DND-41 (cell line): ENCODE measurements around the gene FRAT1.

Source experiments
- ATAC-seq: fragments of 200-7000 bp; cut with Tn5 transposase; 3 replicates; pipeline ENCODE4 v1.9.1; 2021; ENCODE audit warnings: low read depth; ENCODE audit not compliant: insufficient read depth
- DNase-seq: peaks from one replicate; pipeline ENCODE4 v3.0.0-alpha.2; 2020
- H2AFZ ChIP-seq: 2 replicates; pipeline ENCODE4 v1.6.0; 2012; ENCODE audit warnings: low read depth, low read length
- H3K27ac ChIP-seq: 2 replicates; pipeline ENCODE4 v1.5.1; 2012; ENCODE audit warnings: low read length, inconsistent platforms
- H3K27me3 ChIP-seq: fragments of 200-600 bp; sonication (generic); 2 replicates; pipeline ENCODE4 v1.6.0; 2012; ENCODE audit warnings: low read length, mild to moderate bottlenecking, inconsistent platforms; ENCODE audit not compliant: insufficient read depth, poor library complexity
- H3K36me3 ChIP-seq: 2 replicates; pipeline ENCODE4 v1.5.1; 2012; ENCODE audit warnings: low read length, inconsistent platforms; ENCODE audit not compliant: insufficient read depth
- H3K4me1 ChIP-seq: 2 replicates; pipeline ENCODE4 v1.5.1; 2012; ENCODE audit warnings: mild to moderate bottlenecking, low read length; ENCODE audit not compliant: insufficient read depth
- H3K4me2 ChIP-seq: 2 replicates; pipeline ENCODE4 v1.6.0; 2012; ENCODE audit warnings: mild to moderate bottlenecking, moderate library complexity, low read length, inconsistent platforms; ENCODE audit not compliant: insufficient read depth
- H3K4me3 ChIP-seq, 2 experiments: fragments of 200-600 bp in 1 of 2; shearing (Covaris generic) in 1 of 2; 2 replicates each; pipeline ENCODE4 v1.5.1; 2012 to 2016; ENCODE audit warnings: inconsistent platforms in 2 of 2, low read length in 2 of 2, mild to moderate bottlenecking in 2 of 2, low read depth in 1 of 2, moderate library complexity in 1 of 2
- H3K79me2 ChIP-seq: 2 replicates; pipeline ENCODE4 v1.6.0; 2012; ENCODE audit warnings: low read length, inconsistent platforms; ENCODE audit not compliant: insufficient read depth
- H3K9ac ChIP-seq: 2 replicates; pipeline ENCODE4 v1.6.0; 2012; ENCODE audit warnings: low read depth, mild to moderate bottlenecking, inconsistent platforms, low read length, moderate library complexity
- H3K9me3 ChIP-seq: 2 replicates; pipeline ENCODE4 v1.5.1; 2012; ENCODE audit warnings: low read length, moderate library complexity, mild to moderate bottlenecking, inconsistent platforms; ENCODE audit not compliant: insufficient read depth, severe bottlenecking
- H4K20me1 ChIP-seq: 2 replicates; pipeline ENCODE4 v1.6.0; 2012; ENCODE audit warnings: low read length; ENCODE audit not compliant: insufficient read depth
- EZH2 ChIP-seq: IDR thresholded peaks from 3 replicates; pipeline ENCODE4 v1.6.1; 2012; ENCODE audit warnings: borderline replicate concordance, low read depth, mild to moderate bottlenecking, moderate library complexity, low read length, inconsistent platforms; ENCODE audit not compliant: severe bottlenecking
- TF ChIP-seq, protein P1 (sequence below): IDR thresholded peaks from 2 replicates; pipeline ENCODE4 v1.5.1; 2012; ENCODE audit warnings: borderline replicate concordance, low read length, moderate library complexity, mild to moderate bottlenecking; ENCODE audit not compliant: poor library complexity, severe bottlenecking; ENCODE audit errors: extremely low read depth

Gene FRAT1

DNA sequence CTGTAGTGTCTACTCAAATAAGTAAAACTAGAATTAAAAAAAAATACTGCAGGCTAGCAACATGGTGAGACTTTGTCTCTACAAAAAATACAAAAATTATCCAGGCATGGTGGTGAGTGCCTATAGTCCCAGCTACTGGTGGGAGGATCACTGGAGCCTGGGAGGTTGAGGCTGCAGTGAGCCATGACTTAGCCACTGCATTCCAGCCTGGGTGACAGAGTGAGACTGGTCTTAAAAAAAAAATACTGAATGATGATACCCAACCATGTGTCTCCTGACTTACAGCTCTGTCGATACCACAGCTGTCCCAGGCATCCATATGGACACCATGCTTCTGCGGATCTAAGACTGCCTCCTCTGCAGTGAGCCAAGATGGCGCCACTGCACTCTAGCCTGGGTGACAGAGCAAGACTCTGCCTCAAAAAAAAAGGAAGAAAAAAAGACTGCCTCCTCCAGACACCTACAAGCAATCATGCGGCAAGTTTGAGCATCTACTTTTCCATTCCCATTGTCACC lies 7.9 kb upstream of the FRAT1 start:
- Histone ChIP-seq H3K4me1 (no peaks in the 10 kb centered on the region), H3K9ac (no peak overlapping the region), H3K36me3 (no peaks in the 10 kb centered on the region), H3K4me2 (no peak overlapping the region), H2AFZ (no peak overlapping the region), H3K4me3 (no peak overlapping the region), H3K27ac (no peak overlapping the region), H4K20me1 (no peaks in the 10 kb centered on the region), H3K27me3 (peaks cover 3% of the 10 kb centered on the region), H3K9me3 (no peaks in the 10 kb centered on the region), H3K79me2 (no peaks in the 10 kb centered on the region)
- no peak for DNase-seq
- TF ChIP-seq EZH2 = no peak
- ATAC-seq = no peak

DNA sequence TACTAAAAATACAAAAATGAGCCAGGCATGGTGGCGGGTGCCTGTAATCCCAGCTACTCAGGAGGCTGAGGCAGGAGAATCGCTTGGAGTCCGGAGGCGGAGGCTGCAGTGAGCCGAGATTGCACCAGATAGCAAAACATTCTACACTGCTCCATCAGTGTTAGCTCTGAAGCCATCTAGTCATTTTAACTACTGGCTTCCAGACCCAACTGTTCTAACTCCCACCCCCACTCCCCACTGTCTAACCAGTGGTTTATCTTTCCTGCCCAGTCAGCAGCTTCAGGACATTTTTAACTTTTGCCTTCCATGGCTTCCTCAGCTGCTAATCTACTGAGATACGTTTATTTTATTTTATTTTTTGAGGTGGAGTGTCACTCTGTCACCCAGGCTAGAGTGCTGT lies 6.2 kb upstream of the FRAT1 start:
- Histone ChIP-seq H3K4me2 (no peak overlapping the region), H3K27ac (no peak overlapping the region), H3K9ac (no peak overlapping the region), H3K27me3 (peaks cover 3% of the 10 kb centered on the region), H3K79me2 (no peaks in the 10 kb centered on the region), H3K4me1 (peaks cover under 1% of the 10 kb centered on the region), H4K20me1 (no peaks in the 10 kb centered on the region), H3K36me3 (no peaks in the 10 kb centered on the region), H2AFZ (no peak overlapping the region), H3K9me3 (no peaks in the 10 kb centered on the region), H3K4me3 (no peak overlapping the region)
- ATAC-seq (no peak), DNase-seq (no peak)
- TF ChIP-seq, protein P1, sequence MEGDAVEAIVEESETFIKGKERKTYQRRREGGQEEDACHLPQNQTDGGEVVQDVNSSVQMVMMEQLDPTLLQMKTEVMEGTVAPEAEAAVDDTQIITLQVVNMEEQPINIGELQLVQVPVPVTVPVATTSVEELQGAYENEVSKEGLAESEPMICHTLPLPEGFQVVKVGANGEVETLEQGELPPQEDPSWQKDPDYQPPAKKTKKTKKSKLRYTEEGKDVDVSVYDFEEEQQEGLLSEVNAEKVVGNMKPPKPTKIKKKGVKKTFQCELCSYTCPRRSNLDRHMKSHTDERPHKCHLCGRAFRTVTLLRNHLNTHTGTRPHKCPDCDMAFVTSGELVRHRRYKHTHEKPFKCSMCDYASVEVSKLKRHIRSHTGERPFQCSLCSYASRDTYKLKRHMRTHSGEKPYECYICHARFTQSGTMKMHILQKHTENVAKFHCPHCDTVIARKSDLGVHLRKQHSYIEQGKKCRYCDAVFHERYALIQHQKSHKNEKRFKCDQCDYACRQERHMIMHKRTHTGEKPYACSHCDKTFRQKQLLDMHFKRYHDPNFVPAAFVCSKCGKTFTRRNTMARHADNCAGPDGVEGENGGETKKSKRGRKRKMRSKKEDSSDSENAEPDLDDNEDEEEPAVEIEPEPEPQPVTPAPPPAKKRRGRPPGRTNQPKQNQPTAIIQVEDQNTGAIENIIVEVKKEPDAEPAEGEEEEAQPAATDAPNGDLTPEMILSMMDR = no peak
- TF ChIP-seq EZH2 = no peak

DNA sequence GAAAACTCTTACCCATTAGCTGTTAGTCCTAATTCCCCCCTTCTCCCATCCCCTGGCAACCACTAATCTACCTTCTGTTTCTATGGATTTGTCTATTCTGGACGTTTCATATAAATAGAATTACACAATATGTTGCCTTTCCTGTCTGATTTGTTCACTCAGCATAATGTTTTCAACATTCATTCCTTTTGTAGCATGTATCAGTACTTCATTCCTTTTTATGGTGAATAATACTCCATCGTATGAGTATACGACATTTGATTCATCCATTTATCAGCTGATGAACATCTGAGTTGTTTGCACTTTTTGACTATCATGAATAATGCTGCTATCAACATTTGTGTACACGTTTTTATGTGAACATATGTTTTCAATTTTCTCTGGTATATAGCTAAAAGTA lies 4.4 kb upstream of the FRAT1 start:
- H3K36me3 ChIP-seq = no peaks in the 10 kb centered on the region
- no peak overlapping the region for H3K9ac ChIP-seq
- ATAC-seq = no peak
- no peak overlapping the region for H3K4me2 ChIP-seq
- no peak for TF ChIP-seq EZH2
- TF ChIP-seq, protein P1 = no peak
- H3K79me2 ChIP-seq = no peaks in the 10 kb centered on the region
- H3K27ac ChIP-seq = no peak overlapping the region
- H3K4me1 ChIP-seq = peaks cover 9% of the 10 kb centered on the region
- DNase-seq = no peak
- no peaks in the 10 kb centered on the region for H4K20me1 ChIP-seq
- no peak overlapping the region for H3K4me3 ChIP-seq
- no peak overlapping the region for H2AFZ ChIP-seq
- H3K9me3 ChIP-seq = no peaks in the 10 kb centered on the region
- H3K27me3 ChIP-seq = peaks cover 3% of the 10 kb centered on the region

DNA sequence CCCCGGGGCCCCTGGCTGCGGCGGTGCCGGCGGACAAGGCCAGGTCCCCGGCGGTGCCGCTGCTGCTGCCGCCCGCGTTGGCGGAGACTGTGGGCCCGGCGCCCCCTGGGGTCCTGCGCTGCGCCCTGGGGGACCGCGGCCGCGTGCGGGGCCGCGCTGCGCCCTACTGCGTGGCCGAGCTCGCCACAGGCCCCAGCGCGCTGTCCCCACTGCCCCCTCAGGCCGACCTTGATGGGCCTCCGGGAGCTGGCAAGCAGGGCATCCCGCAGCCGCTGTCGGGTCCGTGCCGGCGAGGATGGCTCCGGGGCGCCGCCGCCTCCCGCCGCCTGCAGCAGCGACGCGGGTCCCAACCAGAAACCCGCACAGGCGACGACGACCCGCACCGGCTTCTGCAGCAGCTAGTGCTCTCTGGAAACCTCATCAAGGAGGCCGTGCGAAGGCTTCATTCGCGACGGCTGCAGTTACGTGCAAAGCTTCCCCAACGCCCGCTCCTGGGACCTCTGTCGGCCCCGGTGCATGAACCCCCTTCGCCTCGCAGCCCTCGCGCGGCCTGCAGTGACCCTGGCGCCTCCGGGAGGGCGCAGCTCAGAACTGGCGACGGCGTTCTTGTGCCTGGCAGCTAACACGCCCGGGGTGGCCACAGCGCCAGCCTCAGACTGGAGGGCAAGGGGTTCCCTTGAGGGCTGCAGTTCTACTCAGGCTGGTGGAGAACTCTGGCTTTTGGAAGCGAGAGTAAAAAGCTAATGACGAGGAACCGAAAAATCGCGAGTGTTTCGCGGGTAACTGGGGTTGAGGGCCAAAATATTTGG lies 804 bp downstream of the FRAT1 start:
- Histone ChIP-seq H3K27me3 (peaks cover 7% of the 10 kb centered on the region), H3K27ac (peak overlapping the region; percentile 79; the same call in 1 of the 2 replicates), H3K9ac (peak overlapping the region; percentile 61), H3K4me2 (peak overlapping the region; percentile 97), H3K36me3 (no peaks in the 10 kb centered on the region), H3K79me2 (0 out of 2 replicates have a peak, but pooled peaks cover 3% of the 10 kb centered on the region), H4K20me1 (0 out of 2 replicates have a peak, but pooled peaks cover 3% of the 10 kb centered on the region), H3K9me3 (no peaks in the 10 kb centered on the region), H3K4me3 (peak overlapping the region; percentile 55 to 58; a peak in 3 of 4 replicates), H3K4me1 (peaks cover 23% of the 10 kb centered on the region), H2AFZ (peak overlapping the region; percentile 80)
- DNase-seq = peak; percentile 53
- TF ChIP-seq, protein P1 = peak; percentile 31
- no peak for TF ChIP-seq EZH2
- peak; percentile 54 for ATAC-seq
